Measurements from ENCODE around the gene TMEM107. TPM values are rescaled to one million over a fixed set of nuclear protein-coding genes. Genes with fewer than 3 reads are reported as not detected.
"Not testable (repeated sequence)": the region's sequence is repeated elsewhere in the genome, so short reads cannot be mapped to it uniquely, and the experiment has no call there.

The TMEM107 gene
- total RNA-seq, 1 donor from 2014 or later, result 17.1 TPM

DNA sequence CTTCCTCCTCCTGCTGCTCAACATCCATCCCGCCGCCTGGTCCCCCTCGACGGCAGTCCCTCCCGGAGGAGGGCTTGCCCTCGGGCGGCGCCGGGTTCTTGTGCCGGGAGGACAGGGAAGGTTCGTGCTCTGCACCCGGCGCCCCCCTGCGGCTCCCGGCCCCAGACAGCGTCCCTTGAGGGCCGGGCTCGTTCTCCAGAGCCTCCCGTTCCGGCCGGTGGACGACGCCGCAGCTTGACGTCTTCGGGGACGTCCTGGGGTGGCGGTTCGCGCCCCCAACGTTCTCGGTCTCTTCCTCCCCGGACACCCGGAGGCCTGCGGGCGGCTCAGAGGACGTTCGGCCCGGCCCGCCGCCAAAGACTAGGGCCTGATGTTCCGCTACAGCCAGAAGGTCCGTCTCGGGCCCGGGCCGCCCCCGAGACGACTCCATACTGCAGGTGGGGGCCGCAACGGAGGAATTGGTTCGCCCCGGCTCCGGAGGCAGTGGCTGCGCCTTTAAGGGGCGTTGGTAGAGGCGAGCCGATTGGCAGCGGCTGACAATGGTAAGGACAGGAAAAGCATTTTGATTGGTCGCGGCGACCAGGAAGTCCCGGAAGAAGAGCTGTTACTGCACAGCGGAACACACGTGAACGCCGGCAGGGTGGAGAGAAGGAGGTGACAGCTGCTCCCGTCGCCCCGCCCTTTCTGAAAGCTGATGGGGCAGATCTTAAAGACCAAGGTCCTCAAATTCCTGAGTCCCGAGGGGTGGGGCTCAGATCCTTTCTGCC is 13.7 kb upstream of the TMEM107 start, which contains the start of gene BORCS6:
Gene BORCS6, minus strand, starts transcription at position 470 of the 767 bp plus-strand sequence. Its CDS starts 40 bp downstream, at position 430.
- peak; percentile 97 for DNase-seq (ENCODE audit: low spot score)

DNA sequence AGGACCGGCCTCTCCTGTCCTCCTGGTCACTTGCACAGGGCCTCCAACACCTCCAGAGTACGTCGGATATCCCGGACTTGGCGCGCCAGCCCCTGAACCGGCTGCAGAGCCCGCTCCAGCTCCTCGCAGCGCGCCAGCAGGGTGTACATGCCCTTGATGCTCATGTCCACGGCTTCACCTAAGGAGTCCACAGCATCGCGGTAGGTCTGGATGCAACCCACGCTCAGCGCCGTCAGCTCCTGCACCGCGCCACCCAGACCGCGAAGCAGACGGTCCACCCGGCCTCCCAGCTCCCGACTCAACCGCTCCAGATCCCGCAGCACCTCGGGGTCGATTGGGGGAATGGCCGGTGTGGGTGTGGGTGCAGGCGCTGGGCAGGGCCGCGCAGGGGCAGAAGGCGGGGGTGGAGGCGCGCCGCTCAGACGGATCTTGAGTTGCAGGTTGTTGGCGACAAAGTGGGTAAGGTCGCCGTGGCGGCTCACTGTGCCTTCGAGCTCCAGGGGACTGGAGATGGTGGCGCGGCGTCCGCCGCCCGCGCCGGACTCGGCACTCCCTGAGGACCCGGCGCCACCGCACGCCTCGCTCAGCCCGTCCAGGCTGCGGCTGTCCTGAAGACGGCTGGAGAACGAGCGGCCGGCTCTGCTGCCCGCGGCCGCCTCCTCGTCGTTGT is 13.0 kb upstream of the TMEM107 start:
- DNase-seq (ENCODE audit: low spot score), result no peak

DNA sequence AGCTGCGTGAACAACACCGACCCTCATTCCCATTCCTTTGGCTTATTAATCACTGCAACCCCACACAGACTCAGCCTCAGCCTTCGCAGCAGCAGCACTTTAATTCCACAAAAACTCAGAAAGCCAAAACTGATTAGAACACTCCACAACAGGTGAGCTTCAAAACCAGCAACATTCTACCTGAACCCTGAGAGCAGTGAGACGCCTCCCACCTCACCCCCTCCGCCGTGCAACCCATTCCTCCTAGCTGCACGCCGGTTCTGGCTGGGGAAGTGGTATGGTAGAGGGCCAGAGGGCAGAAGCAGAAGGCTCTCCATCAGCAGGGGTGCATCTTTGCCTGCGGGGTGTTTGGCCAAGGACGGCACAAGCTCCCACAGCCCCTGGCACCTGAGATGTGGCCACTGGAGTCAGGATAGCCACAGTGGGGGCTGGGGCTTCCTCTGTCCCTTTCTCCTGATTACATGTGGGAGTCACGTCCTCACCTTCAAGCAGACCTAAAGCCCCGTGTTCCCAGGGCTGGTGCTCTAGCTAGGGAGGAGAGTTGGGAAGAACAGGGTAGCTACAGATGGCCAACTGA is 12.2 kb upstream of the TMEM107 start:
- no peak for DNase-seq (ENCODE audit: low spot score)

DNA sequence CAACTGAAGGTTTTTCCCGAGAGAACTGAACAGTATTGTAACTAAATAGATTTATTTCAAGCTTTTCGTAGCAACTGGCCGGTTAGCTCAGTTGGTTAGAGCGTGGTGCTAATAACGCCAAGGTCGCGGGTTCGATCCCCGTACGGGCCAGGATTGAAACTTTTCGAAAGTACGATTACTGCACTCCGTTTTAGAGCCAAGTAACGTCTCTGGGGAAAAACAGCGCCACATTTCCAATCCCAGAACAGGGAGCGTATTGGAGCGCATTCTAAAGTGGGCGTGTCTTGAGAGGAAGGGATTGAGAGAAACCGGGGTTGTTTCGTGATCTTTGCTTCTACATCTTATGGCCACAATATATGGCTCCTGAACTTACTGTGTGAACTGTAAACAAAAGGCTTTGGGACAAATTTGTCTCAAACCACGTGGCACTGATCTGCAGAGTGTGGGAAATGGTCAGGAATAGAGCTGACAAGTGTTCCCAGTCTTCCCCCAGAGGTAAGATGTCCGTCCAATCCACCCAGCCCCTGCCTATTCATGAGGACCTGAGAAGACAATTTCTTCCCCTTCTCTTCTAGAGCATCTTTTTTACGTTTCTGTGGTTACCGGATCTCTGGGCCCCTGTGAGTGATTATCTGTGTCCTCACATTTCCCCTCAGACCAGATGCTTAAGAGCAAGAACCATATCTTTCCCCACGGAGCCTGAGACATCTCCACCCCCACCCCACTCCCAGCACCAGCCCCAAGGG is 11.5 kb upstream of the TMEM107 start:
- DNase-seq (ENCODE audit: low spot score), result peak; percentile 94

DNA sequence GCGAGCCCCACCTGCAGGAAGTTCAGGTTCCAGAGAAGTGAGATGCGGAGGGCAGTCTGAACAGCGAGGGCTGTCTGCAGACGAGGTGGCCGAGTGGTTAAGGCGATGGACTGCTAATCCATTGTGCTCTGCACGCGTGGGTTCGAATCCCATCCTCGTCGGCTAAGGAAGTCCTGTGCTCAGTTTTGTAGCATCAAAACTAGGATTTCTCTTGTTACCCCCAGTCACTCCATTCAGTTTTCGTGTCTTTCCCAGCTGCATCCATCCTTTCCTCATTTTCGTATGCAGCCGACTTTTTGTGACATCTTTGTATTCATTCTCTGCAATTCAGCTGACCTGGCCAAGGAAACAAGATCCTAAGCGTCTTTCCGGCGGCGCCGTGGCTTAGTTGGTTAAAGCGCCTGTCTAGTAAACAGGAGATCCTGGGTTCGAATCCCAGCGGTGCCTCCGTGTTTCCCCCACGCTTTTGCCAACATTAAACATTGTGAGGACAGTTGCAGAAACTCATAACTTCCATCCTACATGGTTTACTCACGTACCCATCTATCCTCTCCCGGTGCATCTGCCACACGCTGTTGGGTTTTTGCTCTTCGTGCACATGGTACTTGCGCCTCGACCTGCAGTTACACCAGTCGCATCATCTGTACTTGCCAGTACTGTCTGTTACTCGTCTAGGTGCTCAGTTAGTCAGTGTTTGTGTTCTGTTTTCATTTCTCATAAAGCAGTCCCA is 10.8 kb upstream of the TMEM107 start:
- DNase-seq (ENCODE audit: low spot score), result peak; percentile 98

DNA sequence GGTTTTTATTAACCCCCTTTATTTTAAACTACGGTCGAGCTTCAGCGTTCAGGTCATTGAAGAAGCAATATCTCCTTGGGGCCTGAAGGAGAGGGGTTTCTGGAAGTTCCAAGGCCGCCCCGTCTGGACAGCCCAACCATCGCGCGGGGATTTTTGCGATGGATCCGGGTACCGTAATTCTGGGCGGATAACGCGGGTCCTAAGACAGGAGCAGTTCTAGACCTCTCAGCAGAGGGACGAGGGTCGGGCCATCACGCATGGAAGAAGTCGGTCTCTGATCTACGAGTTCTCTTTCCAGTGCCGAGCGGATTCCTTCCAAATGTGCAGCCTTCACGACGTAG is 10.2 kb upstream of the TMEM107 start:
- no peak for DNase-seq (ENCODE audit: low spot score)

DNA sequence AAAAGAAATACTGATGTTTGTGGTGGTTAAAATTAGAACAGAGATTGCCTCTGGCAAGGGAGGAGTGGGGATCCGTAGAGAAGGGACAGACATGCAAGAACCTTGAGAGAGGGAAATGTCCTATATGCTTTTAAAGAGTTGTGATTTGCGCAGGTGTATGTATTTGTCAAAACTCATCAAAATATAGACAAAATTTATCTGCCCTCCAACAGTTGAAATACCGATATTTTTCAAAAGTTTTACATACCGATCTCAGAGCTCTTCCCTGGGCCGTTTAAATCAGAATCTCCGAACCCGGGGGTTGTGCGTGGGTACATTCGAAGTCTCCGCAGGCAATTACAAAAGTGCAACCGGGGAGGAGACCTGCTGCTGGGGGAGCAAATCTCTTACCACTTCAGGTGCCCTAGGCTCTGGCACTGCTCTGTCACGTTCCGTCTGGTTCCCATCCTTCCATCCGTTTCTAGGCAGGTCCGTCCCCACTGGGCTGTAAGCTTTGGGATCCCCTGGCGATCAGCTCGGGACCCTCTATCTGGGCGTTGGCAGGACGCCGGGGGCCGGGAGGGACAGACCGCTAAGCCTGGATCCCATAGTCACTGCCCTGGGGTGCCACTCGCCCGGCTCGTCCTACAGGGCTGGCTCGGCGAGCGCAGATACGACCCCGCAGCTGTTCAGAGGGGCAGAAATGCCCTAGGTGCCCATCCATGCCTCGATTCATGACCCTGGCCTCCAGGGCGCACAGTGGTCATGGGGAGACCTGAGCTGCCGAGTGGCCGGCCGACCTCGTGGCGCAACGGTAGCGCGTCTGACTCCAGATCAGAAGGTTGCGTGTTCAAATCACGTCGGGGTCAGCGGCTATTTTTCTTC is 9.6 kb upstream of the TMEM107 start:
- DNase-seq (ENCODE audit: low spot score), result peak; percentile 96

DNA sequence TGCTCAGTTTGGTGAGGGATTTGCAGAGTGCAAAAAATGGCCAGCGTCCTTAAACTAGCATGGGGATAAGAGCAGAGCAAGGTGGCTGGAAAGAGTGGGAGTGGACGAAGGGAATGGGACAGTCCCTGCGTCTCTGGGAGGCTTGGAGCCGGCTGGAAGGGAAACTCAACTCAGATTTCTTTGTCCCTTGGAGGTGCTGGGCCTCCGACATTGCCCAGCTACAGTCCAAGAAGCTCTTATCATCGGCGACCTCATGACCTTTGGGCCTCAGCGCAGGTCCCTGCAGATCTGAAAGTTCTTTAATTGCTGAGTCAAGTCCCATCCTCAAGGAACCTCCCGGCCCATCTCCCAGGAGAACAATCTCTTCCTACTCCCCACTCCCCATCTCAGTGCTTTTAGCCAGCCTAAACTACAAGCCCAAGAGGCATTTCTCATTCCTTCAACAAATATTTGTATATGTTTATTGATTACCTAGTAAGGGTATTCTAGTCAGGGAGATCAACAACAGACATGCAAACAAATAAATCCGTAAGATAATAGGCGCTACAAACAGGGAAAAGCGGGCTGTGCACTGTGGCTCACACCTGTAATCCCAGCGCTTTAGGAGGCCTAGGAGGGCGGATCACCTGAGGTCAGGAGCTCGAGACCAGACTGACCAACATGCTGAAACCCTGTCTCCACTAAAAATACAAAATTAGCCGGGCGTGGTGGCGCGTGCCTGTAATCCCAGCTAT is 985 bp upstream of the TMEM107 start:
- DNase-seq (ENCODE audit: low spot score), result no peak

DNA sequence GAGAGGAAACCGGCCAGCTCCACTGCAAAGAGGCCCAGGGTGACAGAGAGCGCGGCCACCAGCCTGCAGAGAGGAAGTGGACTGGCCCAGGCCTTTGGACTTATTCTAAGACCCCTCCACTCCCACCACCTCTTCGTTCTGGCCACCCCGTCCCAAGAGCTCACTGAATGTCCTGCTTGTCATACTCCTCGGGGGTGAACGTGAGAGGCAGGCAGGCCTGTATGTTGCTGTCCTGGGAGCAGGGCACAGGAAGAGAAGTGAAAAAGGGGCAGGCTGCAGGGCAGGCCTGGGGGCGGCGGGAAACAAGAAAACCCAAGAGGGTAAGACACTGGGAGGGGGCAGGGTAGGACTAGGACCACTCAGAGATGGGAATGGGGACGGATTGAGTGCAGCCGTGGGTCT is 384 bp downstream of the TMEM107 start:
- no peak for DNase-seq (ENCODE audit: low spot score)

DNA sequence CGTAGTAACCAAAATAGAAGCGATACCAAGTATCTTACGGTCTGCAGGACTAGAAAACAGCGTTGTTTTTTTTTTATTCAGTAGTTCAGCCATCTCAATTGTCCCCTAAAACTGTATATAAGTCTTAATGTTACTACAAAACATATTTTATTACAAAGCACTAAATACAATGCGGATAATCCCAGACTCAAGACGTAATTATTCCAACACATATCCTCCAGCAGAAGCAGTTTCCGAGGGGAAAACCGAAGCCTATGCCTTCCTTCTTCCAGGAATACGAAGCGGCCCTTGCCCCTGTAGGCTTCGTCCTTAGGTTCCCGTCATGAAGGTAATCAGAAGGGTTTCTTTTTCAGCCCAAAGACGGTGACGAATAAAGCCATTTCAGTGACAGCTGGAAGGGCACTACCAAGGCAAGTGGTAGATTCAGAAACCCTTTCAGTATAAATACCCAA is 2.3 kb downstream of the TMEM107 start:
- DNase-seq (ENCODE audit: low spot score), result no peak

DNA sequence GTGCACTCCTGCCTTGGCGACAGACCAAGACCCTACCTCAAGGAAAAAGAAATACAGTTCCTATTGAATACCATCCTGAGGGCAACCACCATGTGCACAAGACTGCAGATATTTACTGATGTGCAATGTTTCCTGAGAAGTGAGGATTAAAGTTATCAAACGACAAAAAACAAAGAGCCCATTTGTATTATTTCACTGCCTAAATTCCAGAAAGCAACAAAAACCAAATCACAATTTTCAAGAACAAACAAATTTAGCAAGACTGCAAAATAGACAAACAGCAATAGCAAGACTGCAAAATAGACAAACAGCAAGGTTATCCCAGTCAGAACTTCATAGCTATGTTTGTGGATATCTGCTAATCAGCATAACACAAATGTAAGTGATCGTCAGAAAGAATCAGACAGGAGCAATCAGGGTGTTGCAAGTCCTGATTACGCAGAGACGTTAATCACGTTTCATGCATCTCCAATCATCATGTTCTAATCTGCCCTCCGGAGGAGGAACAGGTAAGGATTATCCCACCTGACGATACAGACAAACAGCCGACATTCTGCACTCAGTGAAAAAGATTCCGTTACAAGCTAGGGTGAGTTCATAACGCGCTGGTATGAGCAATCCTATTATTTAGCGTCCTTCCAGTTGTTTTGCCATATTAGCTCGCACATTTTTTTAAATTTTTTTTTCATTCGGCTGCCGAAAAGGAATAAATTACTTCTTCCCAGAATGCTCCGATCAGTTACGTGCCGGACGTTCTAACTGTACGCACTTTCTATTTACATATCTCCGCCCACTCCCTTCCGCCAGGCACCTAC is 2.9 kb downstream of the TMEM107 start:
- DNase-seq (ENCODE audit: low spot score), result no peak

DNA sequence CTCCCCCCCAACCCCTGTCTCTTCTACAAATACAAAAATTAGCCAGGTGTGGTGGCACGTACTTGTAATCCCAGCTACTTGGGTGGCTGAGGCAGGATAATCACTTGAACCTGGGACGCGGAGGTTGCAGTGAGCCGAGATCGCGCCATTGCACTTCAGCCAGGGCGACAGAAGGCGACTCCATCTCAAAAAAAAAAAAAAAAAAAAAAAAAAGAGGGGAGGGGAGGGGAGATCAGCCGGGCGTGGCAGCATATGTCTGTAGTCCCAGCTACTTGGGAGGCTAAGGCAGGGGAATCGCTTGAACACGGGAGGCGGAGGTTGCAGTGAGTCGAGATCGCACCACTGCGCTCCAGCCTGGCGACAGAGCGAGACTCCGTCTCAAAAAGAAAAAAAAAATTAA is 6.0 kb downstream of the TMEM107 start:
- not testable (repeated sequence) for DNase-seq (ENCODE audit: low spot score)

DNA sequence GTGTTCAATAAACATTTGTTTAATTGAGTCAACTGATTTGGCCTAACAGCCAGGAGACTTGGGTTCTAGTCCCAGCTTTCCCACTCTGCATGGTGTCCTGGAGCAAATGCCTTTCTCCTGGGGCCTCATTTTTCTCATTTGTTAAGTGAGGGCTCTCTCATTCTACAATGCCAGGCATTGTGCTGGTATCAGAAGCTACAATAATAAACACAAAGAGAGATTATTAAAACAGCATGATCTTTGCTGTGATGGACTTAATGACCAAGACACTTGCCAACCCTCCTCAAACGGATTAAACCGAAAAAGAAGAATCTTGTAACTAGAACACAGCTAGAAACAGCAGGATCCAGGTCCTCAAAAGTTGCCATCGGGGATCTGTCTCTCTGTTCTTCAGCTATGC is 8.7 kb downstream of the TMEM107 start:
- no peak for DNase-seq (ENCODE audit: low spot score)

DNA sequence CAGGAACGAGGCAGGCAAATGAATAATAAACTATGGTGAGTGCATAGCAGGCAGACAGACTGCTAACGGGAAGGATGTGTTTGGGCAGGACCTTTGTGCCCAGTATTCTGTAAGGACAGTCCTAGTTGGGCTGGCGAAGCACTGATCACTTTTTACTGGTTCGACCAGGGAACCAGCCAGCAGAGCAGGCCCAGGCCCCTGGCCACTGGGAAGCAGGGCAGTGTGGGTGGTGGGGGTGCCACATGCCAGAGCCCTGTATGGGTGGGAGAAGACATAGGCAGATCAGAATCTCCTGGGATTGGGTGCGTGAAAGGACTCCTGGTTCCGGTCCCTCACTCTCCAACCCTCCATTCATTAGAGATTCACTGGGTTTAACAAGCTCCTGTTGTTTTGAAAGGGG is 9.4 kb downstream of the TMEM107 start:
- no peak for DNase-seq (ENCODE audit: low spot score)

DNA sequence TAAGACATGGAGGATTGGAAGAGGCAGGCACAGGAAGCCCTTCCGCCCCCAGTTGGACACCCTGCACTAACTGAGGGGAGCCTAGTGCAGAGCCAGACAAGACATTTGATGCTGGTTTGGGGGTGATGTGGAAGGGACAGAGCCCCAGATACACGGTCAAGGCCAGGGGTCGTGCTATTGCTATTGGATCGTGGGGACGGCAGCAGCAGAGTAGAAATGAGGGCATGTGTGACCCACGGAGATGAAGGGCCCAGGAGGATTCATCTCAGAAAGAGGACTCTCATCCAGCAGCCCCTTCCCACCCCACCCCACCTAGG is 11.4 kb downstream of the TMEM107 start:
- DNase-seq (ENCODE audit: low spot score), result no peak

DNA sequence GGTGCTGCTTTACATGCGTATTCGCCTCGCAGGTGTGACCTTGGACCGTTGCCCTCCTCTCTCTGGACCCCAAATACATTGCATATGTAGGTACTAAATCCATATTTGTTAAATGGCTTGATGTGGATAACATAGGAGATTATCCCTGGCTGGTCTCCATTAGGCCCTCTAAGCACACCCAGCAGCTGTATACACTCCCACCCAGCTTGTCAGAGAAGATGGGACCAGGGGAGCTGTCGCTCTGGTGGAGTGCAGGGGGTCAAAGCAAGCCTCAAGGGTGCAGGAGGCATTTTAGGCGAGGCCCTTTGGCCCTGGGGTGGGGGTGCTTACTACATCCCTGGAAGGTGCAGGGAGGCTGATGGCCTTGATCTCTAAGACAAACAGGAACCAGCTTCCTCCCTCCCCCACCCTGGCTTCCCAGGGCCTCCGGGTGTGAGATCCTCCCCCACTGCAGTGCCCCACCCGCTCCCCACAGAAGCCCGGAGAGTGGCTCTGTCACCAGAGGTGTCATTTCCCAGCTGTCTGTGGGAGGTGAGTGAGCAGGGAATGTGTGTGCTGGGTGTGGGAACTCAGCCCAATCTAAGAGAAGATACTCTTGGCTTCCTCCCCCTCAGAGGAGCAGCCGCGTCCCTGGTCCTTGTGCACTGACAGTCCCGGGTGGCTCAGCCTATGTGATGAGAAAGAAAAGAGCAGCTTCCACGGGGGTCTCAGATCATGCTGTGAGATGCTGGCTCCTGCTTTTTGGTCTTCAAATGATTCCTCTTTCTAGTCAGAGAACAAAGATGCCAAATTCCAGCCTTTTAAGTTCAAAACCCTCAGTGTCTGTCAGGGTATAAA is 12.0 kb downstream of the TMEM107 start:
- DNase-seq (ENCODE audit: low spot score), result peak; percentile 81

DNA sequence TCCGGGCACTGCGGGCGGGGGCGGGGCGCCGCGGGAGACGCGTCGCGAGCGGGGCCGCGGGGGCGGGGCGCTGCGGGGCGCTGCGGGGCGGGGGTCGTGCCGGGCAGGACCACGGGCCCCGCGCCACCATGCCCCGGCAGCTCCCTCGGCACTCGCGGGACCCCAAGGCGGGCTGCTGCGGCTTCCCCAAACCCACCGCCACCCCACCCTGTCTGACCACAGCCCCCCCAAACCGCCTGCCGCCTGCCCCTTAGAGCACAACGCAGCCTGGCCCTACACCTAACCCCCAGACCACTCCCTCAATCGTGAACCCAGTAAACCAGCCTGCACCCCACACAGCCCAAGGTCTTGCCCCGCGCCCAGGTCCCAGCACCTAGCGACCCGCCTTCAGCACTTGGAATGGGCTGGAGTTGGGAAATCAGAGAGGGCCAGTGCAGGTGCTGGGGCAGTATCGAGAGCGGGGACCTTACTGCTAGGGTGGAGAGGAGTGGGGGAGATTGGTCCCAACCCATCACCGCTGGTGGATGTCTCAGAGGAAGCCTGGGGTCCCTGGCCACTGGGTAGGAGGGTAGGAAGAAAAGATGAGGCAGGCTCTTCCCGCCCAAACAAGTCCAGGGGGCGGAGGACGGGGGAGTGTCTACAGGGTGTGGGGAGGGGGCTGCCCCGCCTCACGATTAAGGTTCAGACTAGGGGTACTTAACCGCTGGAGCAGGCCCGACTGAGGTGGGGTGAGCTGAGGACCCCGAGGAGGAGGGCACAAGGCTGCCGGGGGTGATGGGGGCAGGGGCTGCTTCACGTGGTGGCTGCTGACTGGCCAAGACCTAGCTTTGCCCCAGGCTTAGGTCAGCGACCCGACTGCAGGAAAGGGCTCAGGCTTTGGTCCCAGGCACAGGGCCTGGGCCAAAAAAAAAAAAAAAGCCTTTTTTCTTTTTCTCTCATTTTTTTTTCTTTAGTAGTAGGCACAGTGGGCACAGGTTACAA is 12.9 kb downstream of the TMEM107 start:
- DNase-seq (ENCODE audit: low spot score), result no peak

Measured in ureter (tissue), 1 donor.